ENCODE data around the gene GLIPR1L2.

DNA sequence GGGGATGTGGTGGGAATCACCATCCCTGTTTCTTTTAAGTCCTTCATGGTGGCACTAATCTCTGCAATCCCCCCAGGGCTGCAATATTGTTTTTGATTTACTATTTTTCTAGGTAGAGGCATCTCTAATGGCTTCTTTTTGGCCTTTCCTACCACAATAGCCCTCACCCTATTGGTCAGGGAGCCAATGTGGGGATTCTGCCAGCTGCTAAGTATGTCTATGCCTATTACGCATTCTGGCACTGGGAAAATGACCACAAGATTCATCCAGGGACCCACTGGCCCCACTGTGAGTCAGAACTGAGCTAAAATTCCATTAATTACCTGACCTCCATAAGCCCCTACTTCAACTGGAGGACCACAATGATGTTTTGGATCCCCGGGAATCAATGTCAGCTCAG is 15.9 kb upstream of the GLIPR1L2 start:
- no peak for TF ChIP-seq RARB (CRISPR knock-in tag; IDR thresholded peaks at IDR 0.05)
- TF ChIP-seq CSDC2 (CRISPR knock-in tag; IDR thresholded peaks at IDR 0.05) = no peak
- no peak for TF ChIP-seq ISL1 (CRISPR knock-in tag; IDR thresholded peaks at IDR 0.05)
- TF ChIP-seq ZNF565 (CRISPR knock-in tag; conservative IDR thresholded peaks at IDR 0.05; ENCODE audit: low read depth) = no peak
- no peak for TF ChIP-seq BACH2 (CRISPR knock-in tag; IDR thresholded peaks at IDR 0.05; ENCODE audit: borderline replicate concordance)
- TF ChIP-seq ZNF70 (CRISPR knock-in tag; IDR thresholded peaks at IDR 0.05) = no peak
- TF ChIP-seq ARNTL (CRISPR knock-in tag; IDR thresholded peaks at IDR 0.05; ENCODE audit: borderline replicate concordance, low read depth) = no peak
- no peak for TF ChIP-seq ZFP3 (CRISPR knock-in tag; IDR thresholded peaks at IDR 0.05)

Data from SK-N-SH treated with all-trans-retinoic acid at 6 μM for 48 hours (cell line).